HG02610 (cell line): Measurements from ENCODE around the gene TMEM121B.
"Not testable (repeated sequence)": the region's sequence is repeated elsewhere in the genome, so short reads cannot be mapped to it uniquely, and the experiment has no call there.

Source experiments
- ATAC-seq: cut with Tn5 transposase; IDR thresholded peaks from one replicate; pipeline ENCODE4 v1.9.1; 2021; ENCODE audit warnings: mild to moderate bottlenecking, moderate library complexity; ENCODE audit not compliant: unreplicated experiment

Gene TMEM121B

GRCh38 chr22:17121233-17122195, at the start of gene TMEM121B:
TSS of gene TMEM121B (minus strand) at chr22:17121360. CDS start at chr22:17121127, 233 bp downstream.
- ATAC-seq, result no peak

- no peak for ATAC-seq
These were observed 46.3 kb upstream of the TMEM121B start for GRCh38 chr22:17167486-17167885.

- ATAC-seq, result no peak
These were observed 43.3 kb upstream of the TMEM121B start for GRCh38 chr22:17164392-17165024.

- no peak for ATAC-seq
These were observed 41.6 kb upstream of the TMEM121B start for GRCh38 chr22:17162731-17163130.

GRCh38 chr22:17161991-17162390, 40.8 kb upstream of the TMEM121B start:
- ATAC-seq, result no peak

GRCh38 chr22:17159504-17159951, 38.4 kb upstream of the TMEM121B start:
- ATAC-seq, result peak; percentile 32

GRCh38 chr22:17158568-17159503, 37.7 kb upstream of the TMEM121B start, which contains the start of gene HDHD5:
TSS of gene HDHD5 (minus strand) at chr22:17159277. CDS start at chr22:17159251, 26 bp downstream.
- peak; percentile 61 for ATAC-seq

- ATAC-seq, result no peak
These were observed 37.0 kb upstream of the TMEM121B start for GRCh38 chr22:17158176-17158567.

- no peak for ATAC-seq
These were observed 36.6 kb upstream of the TMEM121B start for GRCh38 chr22:17157714-17158113.

- ATAC-seq, result no peak
These were observed 34.8 kb upstream of the TMEM121B start for GRCh38 chr22:17155941-17156340.

- ATAC-seq, result no peak
These were observed 31.8 kb upstream of the TMEM121B start for GRCh38 chr22:17152971-17153370.

- no peak for ATAC-seq
These were observed 31.2 kb upstream of the TMEM121B start for GRCh38 chr22:17152340-17152739.

GRCh38 chr22:17149076-17149815, 28.1 kb upstream of the TMEM121B start:
- no peak for ATAC-seq

GRCh38 chr22:17147458-17147857, 26.3 kb upstream of the TMEM121B start:
- not testable (repeated sequence) for ATAC-seq

GRCh38 chr22:17145021-17145680, 24.0 kb upstream of the TMEM121B start:
- no peak for ATAC-seq

- no peak for ATAC-seq
These were observed 22.7 kb upstream of the TMEM121B start for GRCh38 chr22:17143826-17144225.

GRCh38 chr22:17143101-17143500, 21.9 kb upstream of the TMEM121B start:
- ATAC-seq, result no peak

- ATAC-seq, result no peak
These were observed 19.9 kb upstream of the TMEM121B start for GRCh38 chr22:17140826-17141766.
